NK-92 (cell line): Measurements from ENCODE around the gene CDH1.

ENCODE experiments used
- DNase-seq: peaks from one replicate; lab custom pipeline; 2025; ENCODE audit not compliant: unreplicated experiment; lab: John Stamatoyannopoulos, UW

Gene CDH1

DNA sequence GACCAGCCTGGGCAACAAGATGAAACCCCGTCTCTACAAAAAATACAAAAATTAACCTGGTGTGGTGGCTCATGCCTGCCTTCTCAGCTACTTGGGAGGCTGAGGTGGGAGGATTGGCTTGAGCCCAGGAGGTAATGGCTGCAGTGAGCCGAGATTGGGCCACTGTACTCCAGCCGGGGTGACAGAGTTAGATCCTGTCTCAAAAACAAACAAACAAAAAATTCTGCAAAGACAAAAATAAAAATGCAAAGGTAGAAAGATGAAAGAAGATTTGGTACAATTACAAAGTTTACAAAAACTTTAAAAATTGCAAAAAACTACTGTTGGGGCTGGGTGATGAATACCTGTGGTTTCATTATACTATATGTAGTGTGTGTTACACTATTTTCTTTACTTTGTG is 5.5 kb upstream of the CDH1 start:
- no peak for DNase-seq

- DNase-seq: no peak
Measured at GRCh38 chr16:68732042-68732680, 4.9 kb upstream of the CDH1 start.

GRCh38 chr16:68732741-68733399 is 4.2 kb upstream of the CDH1 start:
- no peak for DNase-seq

GRCh38 chr16:68733570-68733969 is 3.5 kb upstream of the CDH1 start:
- no peak for DNase-seq

- DNase-seq: no peak
Measured at GRCh38 chr16:68734782-68735181, 2.3 kb upstream of the CDH1 start.

DNA sequence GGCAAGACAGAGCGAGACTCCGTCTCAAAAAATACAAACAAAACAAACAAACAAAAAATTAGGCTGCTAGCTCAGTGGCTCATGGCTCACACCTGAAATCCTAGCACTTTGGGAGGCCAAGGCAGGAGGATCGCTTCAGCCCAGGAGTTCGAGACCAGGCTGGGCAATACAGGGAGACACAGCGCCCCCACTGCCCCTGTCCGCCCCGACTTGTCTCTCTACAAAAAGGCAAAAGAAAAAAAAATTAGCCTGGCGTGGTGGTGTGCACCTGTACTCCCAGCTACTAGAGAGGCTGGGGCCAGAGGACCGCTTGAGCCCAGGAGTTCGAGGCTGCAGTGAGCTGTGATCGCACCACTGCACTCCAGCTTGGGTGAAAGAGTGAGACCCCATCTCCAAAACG is 531 bp upstream of the CDH1 start:
- DNase-seq: no peak

GRCh38 chr16:68737730-68738629 is 888 bp downstream of the CDH1 start:
- DNase-seq: no peak

DNA sequence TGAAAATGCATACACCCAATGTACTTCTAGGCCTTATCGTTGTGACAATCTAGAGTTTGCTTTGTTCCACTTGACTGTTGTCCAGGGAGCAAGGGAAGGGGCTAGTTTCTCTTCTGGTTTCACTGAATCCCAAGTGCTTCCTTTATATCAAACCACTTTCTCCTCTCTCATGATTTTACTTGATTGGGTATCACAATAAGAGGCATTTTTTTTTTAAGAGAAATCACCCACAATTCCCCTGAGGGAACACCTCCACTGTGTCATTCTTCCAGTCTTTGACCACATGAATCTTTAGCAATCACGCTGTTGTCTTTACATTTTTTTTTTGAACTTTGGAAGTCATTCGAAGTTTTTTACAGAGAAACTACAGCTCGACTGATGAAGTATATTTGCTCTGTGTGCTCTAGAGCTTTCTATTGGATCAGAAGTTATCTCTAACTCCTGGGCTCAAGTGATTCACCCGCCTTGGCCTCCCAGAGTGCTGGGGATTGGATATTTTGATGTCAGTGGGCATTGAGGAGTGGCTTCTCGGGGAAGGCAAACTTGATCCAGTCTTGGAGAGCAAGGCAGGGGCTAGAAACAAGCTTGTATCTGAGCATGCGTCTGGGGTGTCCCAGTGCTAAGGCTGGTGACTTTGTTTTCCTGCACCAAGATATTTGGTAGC is 3.0 kb downstream of the CDH1 start:
- no peak for DNase-seq

DNA sequence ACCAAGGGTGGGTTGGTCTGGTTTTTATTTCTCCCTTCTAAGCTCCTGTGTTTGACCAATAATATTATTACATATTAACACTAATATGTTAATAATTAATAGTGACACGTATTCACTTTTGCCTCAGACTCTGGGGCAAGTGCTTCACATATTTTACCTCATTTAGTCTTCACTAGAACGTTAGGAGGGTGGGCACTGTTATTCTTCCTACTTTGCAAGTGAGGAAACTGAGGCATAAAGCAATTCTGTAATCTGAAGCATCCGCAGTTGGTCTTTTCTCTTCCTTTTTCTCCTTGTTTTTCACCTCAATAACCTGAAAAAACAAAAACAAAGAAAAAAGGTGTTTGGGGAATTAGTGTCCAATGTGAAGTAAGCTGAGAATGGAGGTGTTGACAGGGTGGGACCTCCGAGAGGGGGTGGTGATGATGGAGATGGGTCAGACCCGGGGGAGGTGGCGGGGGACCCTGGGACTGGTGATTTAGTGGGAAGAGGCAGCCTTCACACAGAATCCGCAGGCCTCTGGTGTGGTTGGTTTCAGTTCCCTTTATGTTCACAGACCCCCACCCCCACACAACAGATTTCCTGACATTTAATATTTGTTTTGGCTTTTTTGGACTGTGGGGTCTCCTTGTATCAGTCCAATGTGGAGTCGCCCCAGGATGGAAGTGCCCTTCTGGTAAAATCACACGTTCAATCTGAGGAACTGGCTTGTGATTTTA is 3.7 kb downstream of the CDH1 start:
- DNase-seq: no peak

- DNase-seq: no peak
Measured at GRCh38 chr16:68743664-68744063, 6.6 kb downstream of the CDH1 start.

DNA sequence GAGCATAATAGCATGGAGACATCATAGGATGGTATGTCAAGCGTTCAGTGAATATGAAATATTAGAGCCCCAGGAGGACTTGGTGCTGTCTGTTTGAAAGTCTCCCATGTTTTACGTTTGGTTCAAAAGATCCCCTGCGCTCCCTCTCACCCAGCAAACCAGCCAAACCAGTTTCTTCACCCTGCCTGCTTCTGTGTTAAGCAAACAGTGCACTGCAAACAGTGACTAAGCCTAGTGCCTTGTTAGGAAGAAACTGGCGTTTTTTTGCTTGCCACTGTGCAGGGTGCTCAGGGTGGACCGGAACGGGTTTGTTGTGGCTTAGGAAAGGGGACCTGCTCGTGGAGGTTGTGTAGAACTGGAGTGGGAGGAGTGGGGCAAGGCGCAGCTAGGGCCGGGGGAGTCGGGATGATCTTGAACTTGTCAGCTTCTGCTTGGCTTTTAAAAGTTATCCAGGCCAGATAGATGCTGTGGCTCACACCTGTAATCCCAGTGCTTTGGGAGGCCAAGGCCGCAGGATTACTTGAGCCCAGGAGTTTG is 7.7 kb downstream of the CDH1 start:
- no peak for DNase-seq

GRCh38 chr16:68746951-68747350 is 9.9 kb downstream of the CDH1 start:
- no peak for DNase-seq

- DNase-seq: no peak
Measured at GRCh38 chr16:68749432-68749831, 12.3 kb downstream of the CDH1 start.

DNA sequence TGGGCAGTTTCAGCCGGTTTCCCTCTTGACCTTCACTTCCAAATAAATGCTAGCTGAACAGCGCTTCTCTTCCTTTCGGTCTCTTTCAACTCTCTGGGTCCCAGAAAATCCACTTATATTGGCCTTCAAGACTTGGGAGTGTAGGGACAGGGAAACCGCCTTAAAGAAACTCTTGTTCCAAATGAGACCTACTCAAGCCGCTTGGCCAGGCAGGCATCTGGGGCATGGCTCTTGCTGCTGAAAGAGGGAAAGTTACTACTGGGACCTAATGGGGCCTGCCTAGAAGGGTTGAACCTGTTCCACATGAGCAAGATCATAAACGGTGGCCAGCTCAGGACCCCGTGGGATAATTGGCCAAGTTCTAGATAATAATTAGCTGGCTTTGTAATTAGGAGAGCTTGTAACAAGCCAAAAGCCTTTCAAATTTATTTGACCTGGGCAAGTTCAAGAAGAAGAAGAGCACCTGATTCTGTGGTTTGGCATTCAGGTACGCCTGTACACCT is 13.2 kb downstream of the CDH1 start:
- no peak for DNase-seq

DNA sequence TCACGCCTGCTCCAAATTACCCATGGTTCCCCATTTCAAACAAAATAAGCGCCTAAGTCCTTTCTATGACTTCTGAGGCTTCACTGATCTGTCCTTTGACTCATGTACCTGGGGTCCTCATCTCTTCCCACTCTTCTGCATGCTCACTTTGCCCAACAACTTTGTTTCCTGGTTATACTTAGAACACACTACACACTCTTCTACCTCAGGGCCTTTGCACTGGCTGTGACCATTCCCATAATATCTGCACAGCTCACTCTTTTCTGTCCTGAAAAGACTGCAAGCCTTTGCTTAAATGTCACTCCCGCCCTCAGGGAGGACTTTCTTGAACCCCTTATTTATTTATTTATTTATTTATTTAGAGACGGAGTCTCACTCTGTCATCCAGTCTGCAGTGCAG is 14.1 kb downstream of the CDH1 start:
- no peak for DNase-seq

DNA sequence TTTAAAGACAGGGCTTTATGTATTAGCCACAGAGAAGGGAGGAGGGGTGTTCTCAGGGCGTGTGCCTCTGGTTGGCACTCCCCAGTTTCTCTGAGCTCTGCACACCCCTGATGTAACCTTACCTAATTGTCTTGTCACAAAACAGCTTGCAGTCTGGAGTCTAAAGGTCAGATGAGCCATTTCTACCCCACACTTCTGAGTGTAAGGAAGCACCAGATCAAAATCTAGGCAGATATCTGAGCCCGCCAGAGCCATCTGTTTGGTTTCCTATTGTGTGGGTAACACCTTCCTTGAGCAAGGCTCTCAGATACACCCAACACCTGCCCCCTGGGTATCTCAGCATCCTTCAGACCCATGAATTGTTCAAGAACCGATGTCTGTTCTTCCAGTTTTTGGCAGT is 15.5 kb downstream of the CDH1 start:
- no peak for DNase-seq

DNA sequence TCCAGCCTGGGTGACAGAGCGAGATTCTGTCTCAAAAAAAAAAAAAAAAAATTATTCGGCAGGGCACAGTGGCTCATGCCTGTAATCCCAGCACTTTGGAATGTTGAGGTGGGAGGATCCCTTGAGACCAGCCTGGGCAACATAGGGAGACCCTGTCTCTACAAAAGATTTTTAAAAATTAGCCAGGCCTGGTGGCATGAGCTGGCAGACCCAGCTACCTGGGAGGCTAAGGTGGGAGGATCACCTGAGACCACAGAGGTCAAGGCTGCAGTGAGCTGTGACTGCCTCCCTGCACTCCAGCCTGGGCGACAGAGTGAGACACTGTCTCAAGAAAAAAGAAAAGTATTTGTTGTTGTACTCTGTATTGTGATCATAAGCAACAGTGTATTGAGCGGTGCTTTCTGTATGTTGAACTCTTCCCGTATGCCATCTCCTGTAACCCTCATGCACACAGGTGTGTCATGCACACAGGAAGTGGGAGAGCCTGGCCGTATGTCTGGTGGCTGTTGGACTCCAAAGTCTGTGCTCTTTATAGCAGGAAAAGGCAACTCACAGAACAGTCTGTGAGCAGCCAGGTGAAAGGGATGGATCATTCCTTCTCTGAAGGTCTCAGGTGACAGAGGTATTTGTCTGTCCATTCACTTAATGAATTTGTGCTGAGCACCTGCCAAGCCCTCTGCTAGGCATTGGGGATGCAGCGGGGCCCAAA is 17.1 kb downstream of the CDH1 start:
- DNase-seq: no peak

DNA sequence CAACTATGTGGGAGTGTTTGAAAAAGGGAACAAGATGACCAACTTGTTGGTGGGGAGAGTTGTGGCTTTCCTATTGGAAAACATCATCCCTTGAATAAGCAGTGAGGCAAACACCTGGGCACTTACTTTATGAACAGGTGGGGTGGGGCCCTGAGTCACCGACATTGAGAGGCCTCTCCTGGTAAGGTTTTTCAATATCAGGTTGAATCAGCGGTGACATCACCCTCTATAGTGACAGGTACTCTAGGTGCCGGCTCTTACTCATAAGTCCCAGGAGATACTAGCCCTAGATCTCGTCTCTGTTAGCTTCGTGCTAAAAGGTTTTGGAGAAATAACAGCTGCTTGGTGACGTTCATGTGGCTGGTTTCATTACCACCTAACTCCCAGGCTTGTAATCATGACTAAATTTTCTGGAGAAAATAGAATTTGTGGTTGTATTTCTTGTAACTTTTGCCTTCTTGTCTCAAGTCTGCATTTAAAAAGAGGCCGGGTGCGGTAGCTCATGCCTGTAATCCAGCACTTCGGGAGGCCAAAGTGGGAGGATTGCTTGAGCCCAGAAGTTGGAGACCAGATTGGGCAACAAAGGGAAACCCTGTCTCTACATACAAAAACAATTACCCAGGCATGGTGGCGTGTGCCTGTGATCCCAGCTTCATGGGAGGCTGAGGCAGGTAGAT is 19.3 kb downstream of the CDH1 start:
- DNase-seq: no peak

DNA sequence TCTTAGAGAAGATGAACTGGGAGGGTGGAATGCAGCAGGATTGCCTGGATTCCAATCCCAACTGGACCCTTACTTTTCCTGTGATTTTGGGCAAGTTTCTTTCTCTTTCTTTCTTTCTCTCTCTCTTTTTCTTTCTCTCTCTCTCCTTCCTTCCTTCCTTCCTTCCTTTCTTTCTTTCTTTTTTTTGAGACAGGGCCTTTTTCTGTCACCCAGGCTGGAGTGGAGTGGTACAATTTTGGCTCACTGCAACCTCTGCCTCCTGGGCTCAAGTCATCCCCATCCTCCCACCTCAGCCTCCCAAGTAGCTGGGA is 20.5 kb downstream of the CDH1 start:
- DNase-seq: no peak
